Panc1 (cell line): ENCODE results near the gene TMEM117. TPM values are rescaled to one million over a fixed set of nuclear protein-coding genes. Genes with fewer than 3 reads are reported as not detected.

Experiments
- ATAC-seq: fragments of 200-7000 bp; cut with Tn5 transposase; 2 replicates; pipeline ENCODE4 v1.9.1; 2020; ENCODE audit warnings: mild to moderate bottlenecking, moderate library complexity
- BruUV-seq: library from RNA; stranded (reverse); fragments of 400-500 nt; replicated peaks from 2 replicates; lab custom pipeline; 2021; lab: Mats Ljungman, UMichigan
- CTCF ChIA-PET: fragments of 300-600 bp; sonication (Branson Sonifier 250); formaldehyde crosslinking; loops from one replicate; lab custom pipeline; 2022; ENCODE audit warnings: antibody characterized with exemption; lab: Charles Lee
- POLR2A ChIA-PET: fragments of 300-600 bp; sonication (Branson Sonifier 250); formaldehyde crosslinking; loops from one replicate; lab custom pipeline; 2022; ENCODE audit warnings: antibody characterized with exemption; lab: Charles Lee
- DNase-seq: peaks from one replicate; pipeline ENCODE4 v3.0.0-alpha.2; 2010; ENCODE audit warnings: low read depth, low spot score
- H3K27ac ChIP-seq: 2 replicates; pipeline ENCODE4 v1.5.1; 2011; ENCODE audit warnings: mild to moderate bottlenecking, low read length, inconsistent platforms
- H3K27me3 ChIP-seq: fragments of 200-500 bp; sonication (Bioruptor generic); 2 replicates; pipeline ENCODE4 v1.6.0; 2014; ENCODE audit warnings: low read length, inconsistent platforms; ENCODE audit not compliant: control insufficient read depth, insufficient read depth
- H3K36me3 ChIP-seq: fragments of 200-500 bp; sonication (Bioruptor generic); 2 replicates; pipeline ENCODE4 v1.5.1; 2014; ENCODE audit warnings: inconsistent platforms, mild to moderate bottlenecking, low read length, moderate library complexity; ENCODE audit not compliant: control insufficient read depth, insufficient read depth
- H3K4me1 ChIP-seq: 2 replicates; pipeline ENCODE4 v1.5.1; 2011; ENCODE audit warnings: inconsistent platforms, mild to moderate bottlenecking, low read length, moderate library complexity; ENCODE audit not compliant: control insufficient read depth, insufficient read depth
- H3K4me3 ChIP-seq, 2 experiments: 2 replicates each; pipeline ENCODE4 v1.5.1; 2011 to 2012; ENCODE audit warnings: low read depth in 2 of 2, low read length in 2 of 2, mild to moderate bottlenecking in 2 of 2, inconsistent platforms in 1 of 2, moderate library complexity in 1 of 2
- H3K9me3 ChIP-seq: fragments of 200-500 bp; sonication (Bioruptor generic); 2 replicates; pipeline ENCODE4 v1.5.1; 2014; ENCODE audit warnings: low read depth, mild to moderate bottlenecking, inconsistent platforms, low read length, moderate library complexity; ENCODE audit not compliant: control insufficient read depth, insufficient read depth
- POLR2AphosphoS5 ChIP-seq: IDR thresholded peaks from 2 replicates; pipeline ENCODE4 v1.6.1; 2012; ENCODE audit warnings: mild to moderate bottlenecking, low read depth, low read length, moderate library complexity
- REST ChIP-seq, 2 experiments: IDR thresholded peaks; 2 replicates each; pipeline ENCODE4 v1.6.1; 2011 to 2012; ENCODE audit warnings: low read depth in 2 of 2, control low read depth in 1 of 2, low read length in 1 of 2, mild to moderate bottlenecking in 1 of 2, moderate library complexity in 1 of 2; ENCODE audit not compliant: insufficient read depth in 1 of 2
- SIN3A ChIP-seq: IDR thresholded peaks from 2 replicates; pipeline ENCODE4 v1.6.1; 2012; ENCODE audit warnings: low read depth, mild to moderate bottlenecking, low read length, moderate library complexity, borderline replicate concordance; ENCODE audit not compliant: insufficient read depth
- TCF7L2 ChIP-seq: IDR thresholded peaks from 2 replicates; pipeline ENCODE4 v1.6.1; 2011; ENCODE audit warnings: mild to moderate bottlenecking, low read depth, low read length, inconsistent platforms
- in situ Hi-C: cut with HindIII; loops from 2 replicates; pipeline ENCODE4 v1.10.0; 2016; ENCODE audit warnings: low sequenced_read_pairs, low pct_unique_long_range_greater_than_20kb
- intact Hi-C: fragments of 100-400 bp; cut with micrococcal nuclease; formaldehyde crosslinking; loops from one replicate; pipeline ENCODE4 v1.10.0; 2022; ENCODE audit not compliant: unreplicated experiment
- total RNA-seq: library from RNA; stranded (reverse); gene quantifications from one replicate; pipeline ENCODE4 v1.2.1, GENCODE V29; 2021; ENCODE audit not compliant: unreplicated experiment
- TF ChIP-seq, protein P1 (sequence below): fragments of 450-650 bp; IDR thresholded peaks from 2 replicates; pipeline ENCODE4 v1.5.1; 2017; ENCODE audit warnings: mild to moderate bottlenecking

Gene TMEM117
- total RNA-seq, 1 experiment from 2014 or later, result 5.5 TPM

DNA sequence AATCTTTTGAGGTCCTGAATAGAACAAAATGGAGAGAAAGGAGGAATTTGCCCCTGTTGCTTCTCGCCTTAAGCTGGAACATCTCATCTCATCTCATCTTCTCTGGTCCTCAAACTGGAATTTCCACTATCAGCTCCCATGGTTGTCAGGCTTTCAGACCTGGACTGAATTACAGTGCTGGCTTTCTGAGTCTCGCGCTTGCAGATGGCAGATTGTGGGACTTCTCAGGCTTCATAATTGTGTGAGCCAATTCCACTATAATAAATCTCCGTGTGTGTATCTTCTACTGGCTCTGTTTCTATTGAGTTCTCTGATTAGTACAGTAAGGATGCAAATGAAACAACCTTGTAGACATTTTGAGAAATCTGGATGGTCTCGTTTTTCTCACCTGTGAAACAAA lies 199.0 kb downstream of the TMEM117 start:
- H3K9me3 ChIP-seq, result peaks cover 5% of the 10 kb centered on the region
- no peaks in the 10 kb centered on the region for H3K36me3 ChIP-seq
- TF ChIP-seq SIN3A (no peak), TCF7L2 (no peak), POLR2AphosphoS5 (no peak), REST (IDR thresholded peaks at IDR 0.05; ENCODE audit: insufficient read depth in 1 of 2, low read depth in 2 of 2, low read length in 1 of 2) (no peak)
- TF ChIP-seq, protein P1, sequence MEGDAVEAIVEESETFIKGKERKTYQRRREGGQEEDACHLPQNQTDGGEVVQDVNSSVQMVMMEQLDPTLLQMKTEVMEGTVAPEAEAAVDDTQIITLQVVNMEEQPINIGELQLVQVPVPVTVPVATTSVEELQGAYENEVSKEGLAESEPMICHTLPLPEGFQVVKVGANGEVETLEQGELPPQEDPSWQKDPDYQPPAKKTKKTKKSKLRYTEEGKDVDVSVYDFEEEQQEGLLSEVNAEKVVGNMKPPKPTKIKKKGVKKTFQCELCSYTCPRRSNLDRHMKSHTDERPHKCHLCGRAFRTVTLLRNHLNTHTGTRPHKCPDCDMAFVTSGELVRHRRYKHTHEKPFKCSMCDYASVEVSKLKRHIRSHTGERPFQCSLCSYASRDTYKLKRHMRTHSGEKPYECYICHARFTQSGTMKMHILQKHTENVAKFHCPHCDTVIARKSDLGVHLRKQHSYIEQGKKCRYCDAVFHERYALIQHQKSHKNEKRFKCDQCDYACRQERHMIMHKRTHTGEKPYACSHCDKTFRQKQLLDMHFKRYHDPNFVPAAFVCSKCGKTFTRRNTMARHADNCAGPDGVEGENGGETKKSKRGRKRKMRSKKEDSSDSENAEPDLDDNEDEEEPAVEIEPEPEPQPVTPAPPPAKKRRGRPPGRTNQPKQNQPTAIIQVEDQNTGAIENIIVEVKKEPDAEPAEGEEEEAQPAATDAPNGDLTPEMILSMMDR, result no peak
- ChIA-PET CTCF (no interaction called here), POLR2A (no interaction called here)
- DNase-seq (no peak), ATAC-seq (no peak)
- in situ Hi-C loops (no loop called here), intact Hi-C loops (no loop called here)
- H3K27ac ChIP-seq, result no peak overlapping the region
- no peaks in the 10 kb centered on the region for H3K27me3 ChIP-seq
- no peak overlapping the region for H3K4me3 ChIP-seq
- BruUV-seq, result no TSS peak
- no peaks in the 10 kb centered on the region for H3K4me1 ChIP-seq

GRCh38 chr12:44036875-44037443 lies 201.1 kb downstream of the TMEM117 start:
- no TSS peak for BruUV-seq
- Histone ChIP-seq H3K27me3 (no peaks in the 10 kb centered on the region), H3K27ac (no peak overlapping the region), H3K36me3 (no peaks in the 10 kb centered on the region), H3K4me1 (no peaks in the 10 kb centered on the region), H3K4me3 (no peak overlapping the region), H3K9me3 (no peaks in the 10 kb centered on the region)
- ATAC-seq, result no peak
- no peak for DNase-seq
- ChIA-PET POLR2A (no interaction called here), CTCF (no interaction called here)
- in situ Hi-C loops (no loop called here), intact Hi-C loops (no loop called here)
- TF ChIP-seq, protein P1, result no peak
- TF ChIP-seq SIN3A (no peak), REST (IDR thresholded peaks at IDR 0.05; ENCODE audit: insufficient read depth in 1 of 2, low read depth in 2 of 2, low read length in 1 of 2) (no peak), TCF7L2 (no peak), POLR2AphosphoS5 (no peak)
